CD4-positive, alpha-beta T cell treated with Interleukin-21 for 1 hour (primary cell): ENCODE measurements around the gene ZNF479.
"Not testable (repeated sequence)": the region's sequence is repeated elsewhere in the genome, so short reads cannot be mapped to it uniquely, and the experiment has no call there.

Experiments used
- DNase-seq: peaks from one replicate; pipeline ENCODE4 v3.0.0-alpha.2; 2020

The ZNF479 gene

GRCh38 chr7:57132336-57132735 lies at the start of gene ZNF479:
TSS of gene ZNF479 (minus strand) at chr7:57132436. CDS start at chr7:57132324, 112 bp downstream.
- not testable (repeated sequence) for DNase-seq

GRCh38 chr7:57182031-57182430 lies 49.8 kb upstream of the ZNF479 start:
- DNase-seq = no peak

DNA sequence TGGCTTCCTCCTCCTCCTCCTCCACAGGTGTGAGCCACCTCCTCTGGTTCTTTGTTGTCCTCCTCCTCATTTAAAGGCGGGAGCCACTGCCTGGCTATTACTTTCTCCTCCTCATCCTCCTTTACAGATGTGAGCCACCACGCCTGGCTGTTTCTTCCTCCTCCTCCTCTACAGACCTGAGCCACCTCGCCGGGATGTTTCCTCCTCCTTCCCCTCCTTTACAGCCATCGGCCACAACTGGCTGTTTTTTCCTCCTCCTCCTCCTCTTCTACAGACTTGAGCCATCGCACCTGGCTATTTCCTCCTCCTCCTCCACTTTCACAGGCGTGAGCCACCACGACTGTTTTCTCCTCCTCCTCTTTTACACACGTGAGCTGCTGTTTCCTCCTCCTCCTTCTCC lies 49.0 kb upstream of the ZNF479 start:
- DNase-seq = no peak

- no peak for DNase-seq
Measured at GRCh38 chr7:57179776-57180415, 47.7 kb upstream of the ZNF479 start.

GRCh38 chr7:57178768-57179139 lies 46.5 kb upstream of the ZNF479 start:
- no peak for DNase-seq

DNA sequence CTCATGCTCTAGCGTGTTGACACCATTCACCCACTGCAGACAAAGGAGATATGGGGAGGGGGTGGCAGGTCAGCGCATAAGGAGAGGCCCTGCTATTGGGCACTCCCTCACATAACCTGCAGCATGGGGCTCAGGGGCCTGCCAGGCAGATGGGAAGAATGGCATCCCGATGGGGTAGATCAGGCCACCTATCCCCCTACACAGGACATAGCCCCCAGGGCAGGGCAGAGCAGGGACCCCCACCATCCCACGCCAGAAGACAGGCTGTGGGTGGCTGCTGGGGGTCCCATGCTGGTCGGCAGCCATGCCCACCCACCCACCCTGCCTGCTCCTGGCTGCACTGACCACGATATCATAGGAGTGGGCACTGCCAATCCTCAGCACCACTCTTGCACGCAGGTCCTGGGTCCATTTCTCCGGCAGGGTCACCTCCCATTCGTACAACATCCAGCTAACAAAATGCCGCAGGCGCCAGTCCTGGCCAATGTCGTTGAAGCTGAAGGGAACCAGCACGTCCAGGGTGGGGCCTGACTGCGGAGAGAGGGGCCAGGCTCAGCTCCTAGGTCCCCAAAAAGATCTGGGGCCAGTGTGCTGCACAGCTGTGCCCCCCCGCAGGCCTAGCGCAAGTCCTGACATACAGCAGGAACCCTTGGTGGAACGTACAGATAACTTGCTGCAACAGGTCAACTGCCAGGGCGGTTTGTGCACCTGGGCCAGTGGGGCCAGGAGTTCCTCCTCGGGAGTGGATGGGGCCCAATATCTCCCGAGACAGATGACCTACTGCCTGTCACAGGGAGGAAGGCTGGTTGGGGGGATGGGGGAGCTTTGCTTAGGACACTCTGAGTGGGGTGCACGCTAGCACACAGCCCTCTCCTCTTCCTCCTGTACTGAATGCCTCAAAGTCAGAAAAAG lies 45.9 kb upstream of the ZNF479 start:
- no peak for DNase-seq

GRCh38 chr7:57176928-57177635 lies 44.8 kb upstream of the ZNF479 start:
- DNase-seq = no peak

- DNase-seq = no peak
Measured at GRCh38 chr7:57165285-57165899, 33.2 kb upstream of the ZNF479 start.

- DNase-seq = not testable (repeated sequence)
Measured at GRCh38 chr7:57120123-57120784, 12.0 kb downstream of the ZNF479 start.
